Endothelial cell of umbilical vein (primary cell): ENCODE results near the gene TNRC6C.

Source experiments
- CTCF ChIP-seq, 2 donors: IDR thresholded peaks; 1 replicate in 1 of 2; 2 replicates in 1 of 2; pipeline ENCODE4 v1.5.1; 2011; ENCODE audit warnings: low read length in 2 of 2, mild to moderate bottlenecking in 2 of 2, moderate library complexity in 2 of 2, control low read depth in 1 of 2, inconsistent platforms in 1 of 2, low read depth in 1 of 2; ENCODE audit not compliant: insufficient read depth in 1 of 2; ENCODE audit errors: extremely low read depth in 1 of 2
- GATA2 ChIP-seq: IDR thresholded peaks from 2 replicates; pipeline ENCODE4 v1.7.0; 2011; ENCODE audit warnings: low read depth, mild to moderate bottlenecking, moderate library complexity, mixed read lengths, low read length; ENCODE audit not compliant: insufficient read length, insufficient read depth
- JUN ChIP-seq: IDR thresholded peaks from 2 replicates; pipeline ENCODE4 v1.6.1; 2011; ENCODE audit warnings: borderline replicate concordance, low read depth; ENCODE audit not compliant: insufficient read length, insufficient read depth
- POLR2A ChIP-seq: IDR thresholded peaks from 2 replicates; pipeline ENCODE4 v1.6.1; 2012; ENCODE audit warnings: low read depth, mild to moderate bottlenecking, control low read depth, low read length
- TF ChIP-seq, protein P1 (sequence below): IDR thresholded peaks from 2 replicates; pipeline ENCODE4 v1.6.1; 2011; ENCODE audit not compliant: insufficient read depth, insufficient read length

DNA sequence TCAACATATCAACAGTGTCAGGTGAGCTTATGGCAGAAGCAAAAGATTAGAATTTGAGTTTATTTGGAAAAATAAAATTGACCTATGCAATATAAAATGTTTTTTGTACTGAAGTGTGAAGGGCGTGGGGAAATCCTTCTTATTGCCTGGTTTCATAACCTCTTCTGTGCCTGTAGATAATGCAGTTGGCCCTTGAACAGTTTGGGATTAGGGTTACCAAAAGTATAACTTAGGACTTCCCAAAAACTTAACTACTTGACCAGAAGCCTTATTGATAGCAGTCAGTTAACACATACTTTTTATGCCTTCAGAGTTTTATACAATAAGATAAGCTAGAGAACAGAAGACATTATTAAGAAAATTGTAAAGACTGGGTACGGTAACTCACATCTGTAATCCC lies 104.1 kb downstream of the TNRC6C start:
- no peak for TF ChIP-seq POLR2A
- TF ChIP-seq CTCF (IDR thresholded peaks at IDR 0.05; ENCODE audit: extremely low read depth in 1 of 2, insufficient read depth in 1 of 2, low read depth in 1 of 2, low read length in 2 of 2): no peak
- no peak for TF ChIP-seq GATA2
- TF ChIP-seq JUN: no peak
- TF ChIP-seq, protein P1, sequence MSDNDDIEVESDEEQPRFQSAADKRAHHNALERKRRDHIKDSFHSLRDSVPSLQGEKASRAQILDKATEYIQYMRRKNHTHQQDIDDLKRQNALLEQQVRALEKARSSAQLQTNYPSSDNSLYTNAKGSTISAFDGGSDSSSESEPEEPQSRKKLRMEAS: no peak
